Upper lobe of left lung (tissue), 6 donors: ENCODE results near the gene CRY1. TPM values are rescaled to one million over a fixed set of nuclear protein-coding genes. Genes with fewer than 3 reads are reported as not detected.
"Not testable (repeated sequence)": the region's sequence is repeated elsewhere in the genome, so short reads cannot be mapped to it uniquely, and the experiment has no call there.

Experiments
- ATAC-seq, 2 donors: fragments of 200-7000 bp; cut with Tn5 transposase; one replicate each; pipeline ENCODE4 v1.9.1; 2022; ENCODE audit warnings: mild to moderate bottlenecking in 2 of 2, moderate library complexity in 2 of 2; ENCODE audit not compliant: low FRiP score in 2 of 2
- DNase-seq, 2 donors: peaks; one replicate each; pipeline ENCODE4 v3.0.0-alpha.2; 2019 to 2020
- H3K27ac ChIP-seq, 4 donors: fragments of 200-600 bp; sonication (generic); one replicate each; pipeline ENCODE4 v1.5.1; 2016 to 2019
- H3K27me3 ChIP-seq, 4 donors: fragments of 200-600 bp; sonication (generic); one replicate each; pipeline ENCODE4 v1.5.1; 2017 to 2019
- H3K36me3 ChIP-seq, 4 donors: fragments of 200-600 bp; sonication (generic); one replicate each; pipeline ENCODE4 v1.5.1; 2016 to 2019
- H3K4me1 ChIP-seq, 4 donors: fragments of 200-600 bp; sonication (generic); one replicate each; pipeline ENCODE4 v1.5.1; 2018 to 2019
- H3K4me3 ChIP-seq, 4 donors: fragments of 200-600 bp; sonication (generic); one replicate each; pipeline ENCODE4 v1.5.1; 2017 to 2019; ENCODE audit warnings: mild to moderate bottlenecking in 2 of 4, moderate library complexity in 1 of 4
- H3K9me3 ChIP-seq, 4 donors: fragments of 200-600 bp; sonication (generic); one replicate each; pipeline ENCODE4 v1.5.1; 2018 to 2019
- CTCF ChIP-seq, 6 experiments: fragments of 450-650 bp in 4 of 6; fragments of 200-600 bp in 2 of 6; sonication (generic) in 2 of 6; IDR thresholded peaks; one replicate each; pipeline ENCODE4 v1.5.1; 2016 to 2019; ENCODE audit warnings: antibody characterized with exemption in 6 of 6
- EP300 ChIP-seq, 4 donors: sonication (generic); formaldehyde crosslinking; IDR thresholded peaks; one replicate each; pipeline ENCODE4 v1.5.1; 2017; ENCODE audit warnings: antibody characterized with exemption in 4 of 4, control low read depth in 2 of 4
- POLR2A ChIP-seq, 4 donors: fragments of 450-650 bp; IDR thresholded peaks; one replicate each; pipeline ENCODE4 v1.5.1; 2016 to 2017; ENCODE audit warnings: antibody characterized with exemption in 4 of 4, mild to moderate bottlenecking in 2 of 4
- POLR2AphosphoS5 ChIP-seq, 2 donors: sonication (generic); formaldehyde crosslinking; IDR thresholded peaks; one replicate each; pipeline ENCODE4 v1.5.1; 2017; ENCODE audit warnings: antibody characterized with exemption in 2 of 2
- WGBS, 2 donors: methylation state at CpG; one replicate each; pipeline ENCODE4 v1.1.5; 2017 to 2018; 5-methylcytosine and 5-hydroxymethylcytosine counted together
- total RNA-seq, 6 donors: library from RNA; depleted of rRNA in 4 of 6; stranded (reverse); fragments of >200 nt in 4 of 6; gene quantifications; one replicate each; pipeline versions ENCODE4 v1.1.0 to v1.2.1, GENCODE V29; 2016 to 2021
- donor health status: DM: no; HTN: no; CAD: no; lungs with moderate emphysema.
- donor health status: DM: no; HTN: yes; CAD: no; lungs with severe emphysema.

CRY1 gene
- total RNA-seq, 6 donors from 2014 or later, result 16.6 to 56.6 (median 42.0) TPM

- H3K36me3 ChIP-seq, result no peaks in the 10 kb centered on the region
- WGBS, 2 donors, result 91% methylated on average over 2 of the region's 2 CpGs
- ATAC-seq, result no peak
- no peak for DNase-seq
- no peaks in the 10 kb centered on the region for H3K27me3 ChIP-seq
- H3K4me1 ChIP-seq, result no peaks in the 10 kb centered on the region
- no peak overlapping the region for H3K27ac ChIP-seq
- H3K9me3 ChIP-seq, result no peaks in the 10 kb centered on the region
- no peak overlapping the region for H3K4me3 ChIP-seq
- TF ChIP-seq POLR2A (IDR thresholded peaks at IDR 0.05) (no peak), EP300 (IDR thresholded peaks at IDR 0.05) (no peak), POLR2AphosphoS5 (IDR thresholded peaks at IDR 0.05) (no peak), CTCF (IDR thresholded peaks at IDR 0.05) (no peak)
Measured at GRCh38 chr12:107011519-107011918, 81.8 kb downstream of the CRY1 start.

GRCh38 chr12:107007411-107007810, 85.9 kb downstream of the CRY1 start:
- WGBS, 2 donors, result 85 to 92% methylated on average over 4 of the region's 4 CpGs
- no peaks in the 10 kb centered on the region for H3K27me3 ChIP-seq
- H3K4me1 ChIP-seq, result no peaks in the 10 kb centered on the region
- no peaks in the 10 kb centered on the region for H3K9me3 ChIP-seq
- DNase-seq (no peak), ATAC-seq (no peak)
- H3K36me3 ChIP-seq, result no peaks in the 10 kb centered on the region
- no peak overlapping the region for H3K4me3 ChIP-seq
- TF ChIP-seq POLR2A (IDR thresholded peaks at IDR 0.05) (no peak), POLR2AphosphoS5 (IDR thresholded peaks at IDR 0.05) (no peak), CTCF (IDR thresholded peaks at IDR 0.05) (no peak), EP300 (IDR thresholded peaks at IDR 0.05) (no peak)
- no peak overlapping the region for H3K27ac ChIP-seq

GRCh38 chr12:107002665-107003064, 90.7 kb downstream of the CRY1 start:
- 70 to 87% methylated on average over 4 of the region's 4 CpGs for WGBS, 2 donors
- H3K27me3 ChIP-seq, result not testable (repeated sequence)

GRCh38 chr12:106999446-106999845, 93.9 kb downstream of the CRY1 start:
- Histone ChIP-seq H3K27me3 (no peaks in the 10 kb centered on the region), H3K4me3 (no peak overlapping the region), H3K27ac (no peak overlapping the region), H3K4me1 (peaks cover 0 to 9% (median 0%) of the 10 kb centered on the region in 4 donors), H3K9me3 (no peaks in the 10 kb centered on the region), H3K36me3 (peaks cover 4 to 49% (median 16%) of the 10 kb centered on the region in 4 donors)
- no peak for TF ChIP-seq POLR2AphosphoS5 (IDR thresholded peaks at IDR 0.05)
- no peak for TF ChIP-seq EP300 (IDR thresholded peaks at IDR 0.05)
- no peak for TF ChIP-seq POLR2A (IDR thresholded peaks at IDR 0.05)
- TF ChIP-seq CTCF (IDR thresholded peaks at IDR 0.05), result no peak
- DNase-seq (no peak), ATAC-seq (peak in 1 of 2 donors; percentile 47)
- 84 to 93% methylated on average over 6 of the region's 6 CpGs for WGBS, 2 donors

More at GRCh38 chr12:107002665-107003064, 90.7 kb downstream of the CRY1 start:
- not testable (repeated sequence) for DNase-seq, ATAC-seq, H3K9me3 ChIP-seq, H3K4me1 ChIP-seq, H3K27ac ChIP-seq, H3K4me3 ChIP-seq
- peaks cover 4 to 31% (median 12%) of the 10 kb centered on the region in 4 donors for H3K36me3 ChIP-seq

- no peaks in the 10 kb centered on the region for H3K9me3 ChIP-seq
- DNase-seq (no peak), ATAC-seq (no peak)
- H3K27me3 ChIP-seq, result no peaks in the 10 kb centered on the region
- H3K36me3 ChIP-seq, result peaks cover 4 to 49% (median 16%) of the 10 kb centered on the region in 4 donors
- no peak overlapping the region for H3K27ac ChIP-seq
- 96 to 97% methylated on average over 1 of the region's 1 CpG for WGBS, 2 donors
- H3K4me3 ChIP-seq, result no peak overlapping the region
- H3K4me1 ChIP-seq, result peaks cover 0 to 10% (median 0%) of the 10 kb centered on the region in 4 donors
- TF ChIP-seq CTCF (IDR thresholded peaks at IDR 0.05) (no peak), EP300 (IDR thresholded peaks at IDR 0.05) (no peak), POLR2AphosphoS5 (IDR thresholded peaks at IDR 0.05) (no peak), POLR2A (IDR thresholded peaks at IDR 0.05) (no peak)
Measured at GRCh38 chr12:106997916-106998315, 95.4 kb downstream of the CRY1 start.

GRCh38 chr12:106996102-106996501, 97.2 kb downstream of the CRY1 start:
- not testable (repeated sequence) for H3K27ac ChIP-seq, DNase-seq, H3K4me3 ChIP-seq, H3K27me3 ChIP-seq, ATAC-seq, H3K9me3 ChIP-seq
- Histone ChIP-seq H3K4me1 (peaks cover 0 to 10% (median 0%) of the 10 kb centered on the region in 4 donors), H3K36me3 (peaks cover 4 to 42% (median 16%) of the 10 kb centered on the region in 4 donors)
- 95 to 98% methylated on average over 5 of the region's 5 CpGs for WGBS, 2 donors
